KMS-11 (cell line): ENCODE measurements around the gene PPARGC1A.

Experiments
- H2AFZ ChIP-seq: fragments of 200-600 bp; sonication (generic); 2 replicates; pipeline ENCODE4 v1.6.1; 2016; ENCODE audit warnings: antibody characterized with exemption, mixed run types, low read depth
- H3K27ac ChIP-seq: fragments of 200-600 bp; sonication (generic); 2 replicates; pipeline ENCODE4 v1.6.1; 2016; ENCODE audit warnings: mild to moderate bottlenecking, mixed run types
- H3K27me3 ChIP-seq: fragments of 200-600 bp; sonication (generic); 2 replicates; pipeline ENCODE4 v1.6.1; 2017; ENCODE audit warnings: mild to moderate bottlenecking, low read depth, mixed run types, moderate library complexity; ENCODE audit not compliant: insufficient read depth
- H3K36me3 ChIP-seq: fragments of 200-600 bp; sonication (generic); 2 replicates; pipeline ENCODE4 v1.6.1; 2017; ENCODE audit warnings: mild to moderate bottlenecking, mixed run types; ENCODE audit not compliant: insufficient read depth
- H3K4me1 ChIP-seq: fragments of 200-600 bp; sonication (generic); 2 replicates; pipeline ENCODE4 v1.6.1; 2016; ENCODE audit warnings: mild to moderate bottlenecking, low read depth, mixed run types; ENCODE audit not compliant: poor library complexity, severe bottlenecking
- H3K4me2 ChIP-seq: fragments of 200-600 bp; sonication (generic); 2 replicates; pipeline ENCODE4 v1.7.0; 2016; ENCODE audit warnings: mild to moderate bottlenecking, mixed run types
- H3K4me3 ChIP-seq: fragments of 200-600 bp; sonication (generic); IDR thresholded peaks from 2 replicates; pipeline ENCODE4 v1.6.1; 2017; ENCODE audit warnings: low read depth, low read length, mixed read lengths; ENCODE audit not compliant: insufficient read depth
- H3K79me2 ChIP-seq: fragments of 200-600 bp; sonication (generic); 2 replicates; pipeline ENCODE4 v1.6.1; 2016; ENCODE audit warnings: low read depth, mixed run types; ENCODE audit not compliant: insufficient read depth
- H3K9ac ChIP-seq: fragments of 200-600 bp; sonication (generic); 2 replicates; pipeline ENCODE4 v1.6.1; 2016; ENCODE audit warnings: mild to moderate bottlenecking, mixed run types
- H4K20me1 ChIP-seq: fragments of 200-600 bp; sonication (generic); 2 replicates; pipeline ENCODE4 v1.6.1; 2016; ENCODE audit warnings: mild to moderate bottlenecking, mixed run types; ENCODE audit not compliant: insufficient read depth
- CTCF ChIP-seq: fragments of 200-600 bp; sonication (generic); conservative IDR thresholded peaks from 2 replicates; pipeline ENCODE4 v1.6.1; 2017; ENCODE audit warnings: low read depth, mild to moderate bottlenecking, antibody characterized with exemption, low read length, moderate library complexity, mixed read lengths

Gene PPARGC1A

GRCh38 chr4:23873717-23874535 is 15.9 kb downstream of the PPARGC1A start:
- no peak overlapping the region for H3K4me3 ChIP-seq
- no peak overlapping the region for H3K9ac ChIP-seq
- no peak overlapping the region for H3K27ac ChIP-seq
- no peak overlapping the region for H2AFZ ChIP-seq
- H3K4me2 ChIP-seq: no peak overlapping the region
- no peaks in the 10 kb centered on the region for H3K79me2 ChIP-seq
- no peaks in the 10 kb centered on the region for H3K4me1 ChIP-seq
- H3K36me3 ChIP-seq: no peaks in the 10 kb centered on the region
- H3K27me3 ChIP-seq: no peaks in the 10 kb centered on the region
- TF ChIP-seq CTCF: no peak
- H4K20me1 ChIP-seq: no peaks in the 10 kb centered on the region

- no peak overlapping the region for H3K4me2 ChIP-seq
- no peak overlapping the region for H3K4me3 ChIP-seq
- no peaks in the 10 kb centered on the region for H3K4me1 ChIP-seq
- no peaks in the 10 kb centered on the region for H4K20me1 ChIP-seq
- H3K27me3 ChIP-seq: no peaks in the 10 kb centered on the region
- H2AFZ ChIP-seq: no peak overlapping the region
- no peak overlapping the region for H3K9ac ChIP-seq
- no peaks in the 10 kb centered on the region for H3K36me3 ChIP-seq
- H3K79me2 ChIP-seq: no peaks in the 10 kb centered on the region
- TF ChIP-seq CTCF: no peak
- H3K27ac ChIP-seq: no peak overlapping the region
These were observed 18.4 kb downstream of the PPARGC1A start for GRCh38 chr4:23871426-23871825.

GRCh38 chr4:23866450-23867075 is 23.3 kb downstream of the PPARGC1A start:
- H3K4me2 ChIP-seq: no peak overlapping the region
- no peak overlapping the region for H3K27ac ChIP-seq
- TF ChIP-seq CTCF: no peak
- H3K4me3 ChIP-seq: no peak overlapping the region
- H3K36me3 ChIP-seq: no peaks in the 10 kb centered on the region
- no peaks in the 10 kb centered on the region for H3K27me3 ChIP-seq
- no peak overlapping the region for H3K9ac ChIP-seq
- H2AFZ ChIP-seq: no peak overlapping the region
- no peaks in the 10 kb centered on the region for H4K20me1 ChIP-seq
- no peaks in the 10 kb centered on the region for H3K4me1 ChIP-seq
- H3K79me2 ChIP-seq: no peaks in the 10 kb centered on the region

- Histone ChIP-seq H3K4me1 (no peaks in the 10 kb centered on the region), H3K4me2 (no peak overlapping the region), H4K20me1 (no peaks in the 10 kb centered on the region), H3K9ac (no peak overlapping the region), H2AFZ (no peak overlapping the region), H3K36me3 (no peaks in the 10 kb centered on the region), H3K27ac (no peak overlapping the region), H3K79me2 (no peaks in the 10 kb centered on the region), H3K4me3 (no peak overlapping the region), H3K27me3 (no peaks in the 10 kb centered on the region)
- TF ChIP-seq CTCF: no peak
These were observed 27.9 kb downstream of the PPARGC1A start for GRCh38 chr4:23861897-23862296.
